HG03103 (cell line): ENCODE data around the gene STK35.

Experiments used
- ATAC-seq: cut with Tn5 transposase; IDR thresholded peaks from one replicate; pipeline ENCODE4 v1.9.1; 2021; ENCODE audit warnings: low read depth; ENCODE audit not compliant: unreplicated experiment

STK35 gene

DNA sequence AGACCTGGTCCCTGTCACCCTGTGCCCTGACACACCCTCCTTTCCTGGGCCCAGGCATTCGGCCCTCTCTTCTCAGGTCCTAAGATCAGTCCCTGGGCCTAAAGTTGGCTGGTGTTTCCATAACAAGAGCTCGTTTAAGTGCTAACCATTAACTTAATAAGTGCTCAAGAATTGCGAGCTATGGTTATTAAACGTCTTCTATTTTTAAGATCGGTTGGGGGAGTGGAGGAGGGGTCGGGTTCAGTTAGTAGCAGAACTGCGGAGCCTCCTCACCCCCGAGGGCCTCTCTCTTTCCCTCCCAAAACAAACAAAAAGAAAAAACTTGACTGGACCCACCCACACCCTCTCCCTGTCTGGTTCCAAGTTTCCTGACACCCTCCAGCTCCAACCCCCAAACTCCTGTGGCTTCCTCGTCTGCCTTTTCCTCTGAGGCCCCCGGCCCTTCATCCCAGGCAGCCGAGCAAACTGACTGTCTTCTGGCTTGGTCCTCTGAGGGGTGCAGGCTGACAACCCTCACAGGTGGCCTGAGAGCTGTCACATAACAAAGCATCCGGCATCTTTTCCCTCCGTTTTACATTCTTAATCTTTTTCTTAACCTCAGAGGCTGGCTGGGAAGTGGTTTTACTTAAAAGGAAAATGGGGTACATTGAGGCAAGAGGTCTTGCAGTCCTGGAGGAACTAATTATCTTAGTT lies 2.0 kb downstream of the STK35 start:
- no peak for ATAC-seq

DNA sequence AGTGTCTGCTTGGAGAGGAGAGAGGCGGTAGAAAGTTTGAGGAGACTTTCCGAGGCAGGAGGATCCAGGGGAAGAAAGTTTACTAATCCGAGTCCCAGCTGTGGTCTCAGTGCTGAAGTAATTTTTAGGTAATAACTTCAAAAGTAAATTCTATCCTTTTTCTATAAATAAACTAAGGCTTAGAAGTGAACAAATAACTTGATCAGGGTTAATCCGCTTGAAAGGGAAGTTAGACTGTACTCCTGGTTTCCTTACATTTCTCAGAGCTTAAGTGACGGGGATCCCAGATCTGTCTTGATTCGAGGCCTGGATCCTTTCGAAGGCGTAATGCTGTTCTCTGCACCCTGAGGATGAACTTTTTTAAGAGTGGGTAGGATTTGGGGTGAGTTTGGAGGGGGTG lies 2.6 kb downstream of the STK35 start:
- no peak for ATAC-seq

DNA sequence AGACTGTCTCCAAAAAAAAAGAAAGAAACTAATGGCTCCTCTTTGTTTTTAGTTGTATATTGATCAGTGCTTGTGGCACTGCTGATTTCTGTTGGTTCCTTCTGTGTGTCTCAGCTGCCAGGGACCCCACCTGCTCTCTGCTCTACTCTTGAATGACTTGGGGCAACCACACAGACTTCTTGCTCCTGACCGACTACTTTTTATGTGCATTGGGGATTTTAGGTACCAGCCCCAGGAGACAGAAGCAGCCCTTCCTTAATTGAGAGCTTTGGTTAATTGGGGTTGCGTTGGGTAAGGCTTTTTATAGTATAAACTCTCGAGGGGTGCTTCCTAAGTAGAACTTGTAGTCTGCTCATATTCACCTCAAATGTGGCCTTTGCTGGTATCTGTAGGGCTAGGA lies 6.9 kb downstream of the STK35 start:
- no peak for ATAC-seq

GRCh38 chr20:2108987-2109386 lies 7.4 kb downstream of the STK35 start:
- ATAC-seq = no peak

GRCh38 chr20:2109425-2110210 lies 8.0 kb downstream of the STK35 start:
- no peak for ATAC-seq

DNA sequence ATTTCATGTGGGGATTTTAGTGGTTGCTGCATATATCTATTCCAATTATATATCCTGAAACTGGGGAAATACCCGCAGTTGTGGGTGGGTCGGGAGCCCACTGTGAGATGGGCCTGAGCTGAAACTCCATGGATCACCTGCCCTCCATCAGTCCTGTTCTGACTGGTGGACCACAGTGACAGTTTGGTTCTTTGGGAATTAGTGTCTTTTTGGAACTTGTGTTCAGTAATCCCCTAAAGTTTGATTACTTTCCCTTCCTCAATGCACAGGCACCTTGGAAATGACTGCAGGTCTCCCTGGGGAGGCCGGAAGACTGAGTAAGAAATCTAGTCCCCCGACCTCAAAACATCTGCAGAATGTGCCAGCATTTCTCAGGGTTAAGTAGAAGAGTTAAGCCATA lies 11.3 kb downstream of the STK35 start:
- ATAC-seq = no peak

DNA sequence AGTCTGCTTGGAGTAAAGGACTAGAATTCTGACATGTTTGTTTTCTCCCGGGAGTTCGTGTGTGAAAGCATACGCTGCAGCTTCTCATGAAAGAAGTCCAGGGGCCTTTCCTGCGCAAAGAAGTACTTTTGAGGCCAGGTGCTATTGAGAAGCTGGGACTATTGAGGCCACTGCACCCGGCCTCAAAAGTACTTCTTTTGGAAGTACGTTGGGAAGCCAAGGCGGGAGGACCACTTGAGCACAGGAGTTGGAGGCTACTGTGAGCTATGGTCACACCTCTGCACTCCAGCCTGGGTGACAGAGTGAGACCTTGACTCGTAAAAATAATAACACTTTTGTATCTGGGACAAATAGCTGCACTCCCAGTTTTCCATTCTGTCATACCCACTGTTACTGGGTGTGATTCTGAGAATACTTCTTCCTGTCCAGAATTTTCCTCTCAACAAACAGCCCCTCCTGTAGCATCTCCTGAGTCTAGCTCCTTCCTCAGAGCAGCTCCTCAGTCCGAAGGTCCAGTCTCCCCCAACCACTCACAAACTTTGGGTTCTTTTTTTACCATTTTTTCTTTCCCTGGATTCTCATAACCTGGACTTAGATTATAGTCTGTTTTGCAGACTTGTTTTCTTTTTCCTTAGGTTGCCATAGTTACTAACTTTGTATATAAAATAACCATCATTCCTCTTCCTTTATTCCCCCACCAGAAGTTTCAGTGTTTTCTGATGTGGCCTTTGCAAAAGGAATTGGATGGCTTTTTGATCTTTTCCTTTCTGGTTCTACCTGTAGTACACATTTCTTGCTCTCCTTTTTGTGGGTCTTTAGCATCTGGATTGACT lies 12.7 kb downstream of the STK35 start:
- no peak for ATAC-seq

GRCh38 chr20:2114990-2115681 lies 13.5 kb downstream of the STK35 start:
- ATAC-seq = no peak

GRCh38 chr20:2116170-2116940 lies 14.7 kb downstream of the STK35 start:
- no peak for ATAC-seq

GRCh38 chr20:2118783-2119182 lies 17.2 kb downstream of the STK35 start:
- no peak for ATAC-seq

DNA sequence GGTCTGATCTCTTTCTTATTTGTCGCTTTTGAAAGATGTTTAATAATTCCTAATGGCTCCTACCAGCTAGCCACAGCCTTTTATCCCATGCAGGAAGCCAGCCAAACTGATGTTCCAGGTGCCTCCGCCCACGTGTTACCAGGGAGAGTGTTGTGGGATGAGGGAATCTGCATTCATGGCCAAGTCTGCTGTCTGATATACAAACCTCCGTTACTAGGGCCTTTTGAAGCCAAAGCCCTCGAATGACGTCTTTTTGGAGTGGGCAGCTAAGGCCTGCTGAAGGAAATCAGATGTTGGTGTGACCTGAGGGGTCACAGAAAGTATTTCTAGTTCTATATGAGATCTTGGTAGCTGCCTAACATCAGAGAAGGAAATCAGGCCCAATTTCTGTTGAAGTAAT lies 21.3 kb downstream of the STK35 start:
- ATAC-seq = no peak

DNA sequence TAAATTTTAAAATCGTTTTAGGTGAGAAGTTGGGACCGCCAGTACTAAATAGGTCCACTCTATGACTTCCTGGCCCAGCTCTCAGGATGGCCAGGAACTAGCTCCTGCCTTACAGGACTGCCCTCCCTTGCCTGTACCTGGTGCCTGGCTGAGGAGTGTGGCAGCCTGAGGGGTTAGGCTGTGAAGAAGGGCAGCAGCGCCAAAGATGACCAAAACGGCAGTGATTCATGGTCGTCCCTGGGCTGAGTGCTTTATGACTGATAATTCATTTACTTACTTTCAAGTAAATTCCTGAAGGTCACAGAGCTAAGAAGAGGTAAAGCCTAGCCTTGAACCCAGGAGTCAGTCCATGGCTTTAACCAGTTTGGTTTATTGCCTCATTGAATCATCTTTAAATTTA lies 22.1 kb downstream of the STK35 start:
- no peak for ATAC-seq

DNA sequence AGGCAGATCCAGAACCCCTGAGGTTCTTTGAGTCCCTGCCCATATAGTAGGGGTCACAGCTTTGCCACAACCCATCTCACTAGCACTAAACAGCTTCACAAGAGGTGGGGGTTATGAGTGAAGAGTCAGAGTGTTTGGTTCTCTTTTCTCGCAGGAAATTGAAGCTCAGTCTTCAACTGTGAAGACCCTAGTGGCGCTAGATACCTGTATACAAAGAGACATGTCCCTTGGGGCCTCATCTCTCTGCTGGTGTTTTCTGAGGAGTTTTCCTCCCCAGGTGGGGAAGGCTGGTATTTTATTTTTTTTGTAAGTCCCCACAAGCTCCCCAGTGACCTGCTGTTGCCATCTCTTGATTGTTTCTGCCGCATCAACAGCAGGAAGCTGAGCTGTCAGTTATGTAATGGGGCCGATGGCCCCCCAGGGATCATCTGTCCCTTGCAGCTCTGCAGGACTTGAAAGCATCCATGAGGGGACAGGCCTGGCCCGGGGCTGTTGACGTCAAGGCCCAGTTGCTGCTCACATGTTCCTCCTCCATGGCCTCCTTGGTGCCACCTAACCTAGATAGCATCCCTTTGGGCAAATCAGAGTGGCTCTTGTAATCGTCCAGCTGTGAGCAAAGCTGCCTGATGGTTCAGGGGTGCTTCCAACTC lies 23.1 kb downstream of the STK35 start:
- ATAC-seq = no peak

DNA sequence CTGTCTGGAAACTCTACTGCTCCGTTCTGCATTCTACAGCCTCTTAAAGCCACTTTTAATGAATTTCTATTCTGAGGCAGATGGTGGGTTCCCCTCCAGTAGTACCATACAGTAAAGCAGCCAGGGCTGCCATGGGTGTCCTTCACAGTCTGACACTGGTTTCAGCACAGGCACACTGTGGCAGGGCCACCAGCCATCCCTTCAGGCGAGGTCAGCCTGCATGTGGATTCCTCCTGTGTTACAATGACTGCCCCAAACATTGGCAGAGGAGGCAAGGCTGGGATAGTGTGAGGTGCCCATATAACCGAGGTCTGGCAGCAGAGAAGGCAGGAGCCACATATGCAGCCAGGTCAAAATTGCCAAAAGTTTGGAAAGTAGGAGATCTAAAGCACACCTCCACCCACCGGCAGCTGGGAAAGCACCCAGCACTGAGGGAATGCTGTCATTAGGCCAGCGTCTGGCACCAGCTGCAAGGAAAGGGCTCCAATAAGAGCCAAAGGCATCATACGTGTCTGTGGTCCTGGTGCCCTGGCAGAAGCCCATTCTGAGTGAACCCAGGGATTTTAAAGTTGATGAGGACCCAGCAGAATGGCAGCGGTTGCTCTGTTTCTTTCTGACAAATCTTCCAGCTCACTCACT lies 24.0 kb downstream of the STK35 start:
- ATAC-seq = no peak

DNA sequence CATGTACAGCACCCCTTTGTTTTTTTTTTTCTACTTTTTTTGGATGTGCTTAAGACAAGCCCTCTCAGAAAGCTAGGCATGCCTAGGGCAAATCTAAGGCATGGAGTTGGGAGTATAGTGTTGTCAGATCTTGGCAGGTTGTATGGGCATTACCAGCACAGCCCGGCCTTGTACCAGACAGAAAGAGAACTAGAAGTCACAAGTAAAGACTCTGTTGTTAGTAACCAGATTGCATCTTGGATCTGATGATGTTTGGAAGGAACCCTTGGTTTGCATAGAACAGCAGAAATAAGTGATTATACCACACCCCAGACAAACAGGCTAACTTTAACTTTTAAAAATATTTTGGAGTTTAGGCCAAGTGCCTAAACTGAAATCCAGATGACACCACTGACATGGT lies 25.6 kb downstream of the STK35 start:
- no peak for ATAC-seq

DNA sequence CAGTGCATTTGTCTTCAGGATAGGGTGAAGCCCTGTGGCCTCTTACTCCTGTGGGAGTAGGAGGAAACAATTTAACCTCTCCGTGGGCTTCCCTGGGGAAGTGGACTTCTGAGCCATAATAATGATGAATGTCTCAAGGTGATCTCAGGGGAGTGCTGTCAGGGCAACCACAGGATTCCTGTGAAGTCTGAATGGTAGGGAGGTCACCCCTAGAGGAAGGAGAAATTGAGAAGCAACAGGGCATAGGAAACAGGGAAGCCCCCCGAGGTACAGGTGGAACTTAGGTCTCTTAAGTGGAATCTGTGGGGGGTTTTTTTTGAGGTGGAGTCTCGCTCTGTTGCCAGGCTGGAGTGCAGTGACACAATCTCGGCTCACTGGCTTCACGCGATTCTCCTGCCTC lies 26.9 kb downstream of the STK35 start:
- ATAC-seq = no peak

GRCh38 chr20:2130062-2130591 lies 28.5 kb downstream of the STK35 start:
- no peak for ATAC-seq

GRCh38 chr20:2130683-2131082 lies 29.1 kb downstream of the STK35 start:
- ATAC-seq = no peak

DNA sequence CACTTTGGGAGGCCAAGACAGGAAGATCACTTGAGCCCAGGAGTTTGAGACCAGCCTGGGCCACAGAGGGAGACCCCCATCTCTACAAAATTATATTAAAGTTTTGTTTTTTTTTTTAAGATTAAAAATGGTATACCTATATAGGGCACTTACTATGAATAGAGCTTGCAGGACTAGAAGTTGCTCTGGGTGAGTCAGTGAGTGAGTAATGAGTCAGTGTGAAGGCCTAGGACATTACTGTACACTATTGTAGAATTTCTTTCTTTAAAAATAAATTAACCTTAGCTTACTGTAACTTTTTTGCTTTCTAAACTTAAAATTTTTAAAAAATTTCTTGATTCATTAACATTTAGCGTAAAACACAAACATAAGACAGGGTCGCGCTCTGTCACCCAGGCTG lies 29.7 kb downstream of the STK35 start:
- ATAC-seq = no peak
